Muscle layer of colon (tissue), 2 donors: Measurements from ENCODE around the gene PIM1.

Experiments used
- H3K27ac ChIP-seq: one replicate; pipeline ENCODE4 v1.7.0; 2013; ENCODE audit warnings: low read depth, mild to moderate bottlenecking, low read length, moderate library complexity
- H3K27me3 ChIP-seq, 2 donors: one replicate each; pipeline ENCODE4 v1.7.0; 2013; ENCODE audit warnings: low read length in 2 of 2, mild to moderate bottlenecking in 2 of 2; ENCODE audit not compliant: insufficient read depth in 2 of 2, control insufficient read depth in 1 of 2
- H3K36me3 ChIP-seq: one replicate; pipeline ENCODE4 v1.7.0; 2013; ENCODE audit warnings: mild to moderate bottlenecking, low read length; ENCODE audit not compliant: insufficient read depth
- H3K4me1 ChIP-seq: one replicate; pipeline ENCODE4 v1.7.0; 2013; ENCODE audit warnings: mild to moderate bottlenecking, low read length; ENCODE audit not compliant: insufficient read depth
- H3K4me3 ChIP-seq, 2 donors: one replicate each; pipeline ENCODE4 v1.7.0; 2013; ENCODE audit warnings: low read length in 2 of 2, low read depth in 1 of 2, mild to moderate bottlenecking in 1 of 2, moderate library complexity in 1 of 2
- H3K9ac ChIP-seq: one replicate; pipeline ENCODE4 v1.7.0; 2013; ENCODE audit warnings: low read length
- H3K9me3 ChIP-seq: one replicate; pipeline ENCODE4 v1.7.0; 2013; ENCODE audit warnings: mild to moderate bottlenecking, low read length
- donor health status: abdominal sarcoma.
- donor health status: Adenocarcinoma of cecum.

Gene PIM1

DNA sequence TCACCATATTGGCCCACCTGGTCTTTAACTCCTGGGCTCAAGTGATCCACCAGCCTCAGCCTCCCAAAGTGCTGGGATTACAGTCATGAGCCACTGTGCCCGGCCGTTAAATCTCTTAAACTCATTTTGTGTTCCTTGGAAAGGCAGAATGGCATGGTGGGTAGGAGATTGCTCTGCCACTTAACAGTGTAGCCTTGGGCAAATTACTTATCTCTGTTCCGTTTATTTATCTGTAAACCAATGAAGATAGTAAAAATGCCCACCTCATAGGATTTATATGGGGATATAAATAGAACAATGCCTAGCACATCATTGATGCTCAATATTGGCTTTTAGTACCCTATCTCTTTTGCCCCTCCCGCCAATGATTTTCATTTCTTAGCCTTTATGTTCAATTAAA, 7.2 kb upstream of the PIM1 start:
- Histone ChIP-seq H3K9me3 (no peaks in the 10 kb centered on the region), H3K4me1 (peaks cover 9% of the 10 kb centered on the region), H3K27ac (no peak overlapping the region), H3K36me3 (no peaks in the 10 kb centered on the region), H3K27me3 (no peaks in the 10 kb centered on the region), H3K4me3 (no peak overlapping the region), H3K9ac (no peak overlapping the region)

DNA sequence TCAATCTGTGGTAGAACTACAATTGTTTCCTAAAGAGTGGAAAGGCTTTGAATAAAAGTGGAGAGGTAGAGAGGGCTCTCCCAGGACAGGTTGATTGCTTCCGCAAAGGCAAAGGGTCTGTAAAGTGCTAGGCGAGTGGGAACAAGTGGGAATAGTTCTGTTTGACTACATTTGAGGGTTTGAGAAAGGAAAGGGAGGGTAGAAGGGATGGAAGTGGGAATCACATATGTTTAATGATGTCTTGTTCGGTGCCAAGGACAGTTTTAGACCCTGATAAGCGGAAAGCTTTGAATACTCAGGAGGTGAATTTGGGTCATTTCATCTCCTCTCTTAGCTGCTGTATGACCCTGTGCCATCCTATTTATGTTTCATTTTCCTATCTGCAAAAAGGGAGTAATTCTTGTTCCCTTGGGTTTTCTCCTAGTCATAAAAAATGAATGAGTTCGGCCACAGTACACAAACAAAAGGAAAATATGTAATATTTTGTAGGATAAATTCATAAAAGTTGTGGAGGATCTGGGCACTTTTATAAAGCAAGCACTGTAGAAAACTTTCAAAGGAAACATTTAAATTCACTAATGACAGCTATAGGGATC, 1.7 kb upstream of the PIM1 start:
- H3K27ac ChIP-seq: peak overlapping the region; percentile 97
- H3K36me3 ChIP-seq: peaks cover 9% of the 10 kb centered on the region
- no peaks in the 10 kb centered on the region for H3K9me3 ChIP-seq
- H3K9ac ChIP-seq: peak overlapping the region; percentile 83
- no peaks in the 10 kb centered on the region for H3K27me3 ChIP-seq
- peaks cover 19% of the 10 kb centered on the region for H3K4me1 ChIP-seq
- peak overlapping the region in 1 of 2 donors; percentile 65 for H3K4me3 ChIP-seq

DNA sequence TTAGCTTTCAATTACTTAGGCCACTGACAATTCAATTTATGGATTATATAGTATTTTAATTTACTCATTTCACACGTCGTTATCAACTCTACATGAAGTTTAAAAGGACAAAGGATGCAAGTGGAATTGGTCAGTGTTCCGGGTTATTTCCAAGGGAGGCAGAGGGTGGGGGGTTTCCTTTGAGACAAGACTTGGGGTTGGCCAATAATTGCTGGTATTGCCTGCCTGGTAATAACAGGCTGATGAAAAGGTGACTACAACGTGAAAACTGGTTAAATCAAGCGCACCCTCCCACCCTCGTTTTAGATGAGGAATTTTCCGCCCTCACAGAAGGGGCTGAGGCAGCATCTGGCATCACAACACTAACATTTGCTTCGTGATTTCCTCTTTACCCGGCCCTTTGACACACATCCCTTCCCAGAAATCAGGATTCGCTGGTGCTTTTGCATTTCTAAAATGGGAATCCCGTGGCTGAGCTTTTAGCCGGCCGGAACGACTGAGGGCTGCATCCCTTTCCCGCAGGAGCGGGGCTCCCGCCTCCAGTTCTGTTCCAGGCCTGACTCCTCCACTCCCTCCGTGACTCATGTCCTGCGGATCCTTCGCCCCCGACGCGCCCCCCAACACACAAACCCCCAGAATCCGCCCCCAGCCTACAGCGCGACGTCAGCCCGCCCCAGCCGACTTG, 999 bp upstream of the PIM1 start:
- H3K9ac ChIP-seq: peak overlapping the region; percentile 83
- H3K36me3 ChIP-seq: peaks cover 16% of the 10 kb centered on the region
- peaks cover 26% of the 10 kb centered on the region for H3K4me1 ChIP-seq
- no peaks in the 10 kb centered on the region for H3K27me3 ChIP-seq
- peak overlapping the region; percentile 97 for H3K27ac ChIP-seq
- peak overlapping the region; percentile 65 to 68 for H3K4me3 ChIP-seq
- H3K9me3 ChIP-seq: no peaks in the 10 kb centered on the region

DNA sequence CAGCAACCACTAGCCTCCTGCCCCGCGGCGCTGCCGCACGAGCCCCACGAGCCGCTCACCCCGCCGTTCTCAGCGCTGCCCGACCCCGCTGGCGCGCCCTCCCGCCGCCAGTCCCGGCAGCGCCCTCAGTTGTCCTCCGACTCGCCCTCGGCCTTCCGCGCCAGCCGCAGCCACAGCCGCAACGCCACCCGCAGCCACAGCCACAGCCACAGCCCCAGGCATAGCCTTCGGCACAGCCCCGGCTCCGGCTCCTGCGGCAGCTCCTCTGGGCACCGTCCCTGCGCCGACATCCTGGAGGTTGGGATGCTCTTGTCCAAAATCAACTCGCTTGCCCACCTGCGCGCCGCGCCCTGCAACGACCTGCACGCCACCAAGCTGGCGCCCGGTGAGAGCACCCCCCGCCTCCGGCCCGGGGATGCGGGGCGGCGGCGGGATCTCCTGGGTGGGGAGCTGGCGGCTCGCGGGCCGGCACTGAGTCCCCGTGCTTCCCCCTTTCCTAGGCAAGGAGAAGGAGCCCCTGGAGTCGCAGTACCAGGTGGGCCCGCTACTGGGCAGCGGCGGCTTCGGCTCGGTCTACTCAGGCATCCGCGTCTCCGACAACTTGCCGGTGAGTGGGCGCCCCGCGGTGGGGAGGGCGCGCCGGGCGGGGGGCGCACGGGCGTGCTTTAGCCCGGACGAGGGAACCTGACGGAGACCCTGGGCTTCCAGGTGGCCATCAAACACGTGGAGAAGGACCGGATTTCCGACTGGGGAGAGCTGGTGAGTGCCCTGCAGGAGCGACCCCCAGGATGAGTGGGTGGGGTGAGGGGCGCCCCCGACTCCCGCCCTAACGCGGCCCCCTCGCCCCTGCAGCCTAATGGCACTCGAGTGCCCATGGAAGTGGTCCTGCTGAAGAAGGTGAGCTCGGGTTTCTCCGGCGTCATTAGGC, 585 bp downstream of the PIM1 start:
- Histone ChIP-seq H3K27ac (peak overlapping the region; percentile 97), H3K4me1 (peaks cover 34% of the 10 kb centered on the region), H3K9ac (peak overlapping the region; percentile 95), H3K27me3 (no peaks in the 10 kb centered on the region), H3K36me3 (peaks cover 30% of the 10 kb centered on the region), H3K4me3 (peak overlapping the region; percentile 87 to 89), H3K9me3 (no peaks in the 10 kb centered on the region)

DNA sequence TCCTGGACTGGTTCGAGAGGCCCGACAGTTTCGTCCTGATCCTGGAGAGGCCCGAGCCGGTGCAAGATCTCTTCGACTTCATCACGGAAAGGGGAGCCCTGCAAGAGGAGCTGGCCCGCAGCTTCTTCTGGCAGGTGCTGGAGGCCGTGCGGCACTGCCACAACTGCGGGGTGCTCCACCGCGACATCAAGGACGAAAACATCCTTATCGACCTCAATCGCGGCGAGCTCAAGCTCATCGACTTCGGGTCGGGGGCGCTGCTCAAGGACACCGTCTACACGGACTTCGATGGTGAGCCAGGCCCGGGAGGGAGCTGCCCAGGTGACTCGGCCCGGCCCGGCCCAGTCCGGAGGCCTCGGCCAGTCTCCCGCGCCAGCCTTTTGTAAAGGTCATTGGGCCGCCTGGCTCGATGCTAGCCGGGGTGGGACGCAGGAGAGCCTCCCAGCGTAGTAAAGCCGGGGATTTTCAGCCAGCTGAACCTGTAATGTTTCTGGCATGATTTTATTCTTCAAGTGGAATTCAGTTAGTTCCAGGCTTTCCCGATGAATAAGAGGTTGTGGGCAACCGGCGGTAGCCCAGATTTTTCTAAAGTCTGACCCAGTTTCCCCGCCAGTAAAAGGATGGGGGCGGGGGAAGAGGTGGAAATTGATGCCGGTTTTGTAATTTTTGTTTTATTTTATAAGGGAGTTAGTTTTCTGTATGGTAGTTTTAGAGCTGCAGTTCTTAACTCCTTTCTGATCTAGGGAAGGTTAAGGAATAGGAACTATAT, 1.4 kb downstream of the PIM1 start:
- peak overlapping the region; percentile 95 for H3K9ac ChIP-seq
- H3K27ac ChIP-seq: peak overlapping the region; percentile 97
- no peaks in the 10 kb centered on the region for H3K9me3 ChIP-seq
- peaks cover 34% of the 10 kb centered on the region for H3K4me1 ChIP-seq
- H3K4me3 ChIP-seq: peak overlapping the region; percentile 87 to 89
- H3K36me3 ChIP-seq: peaks cover 30% of the 10 kb centered on the region
- H3K27me3 ChIP-seq: no peaks in the 10 kb centered on the region

DNA sequence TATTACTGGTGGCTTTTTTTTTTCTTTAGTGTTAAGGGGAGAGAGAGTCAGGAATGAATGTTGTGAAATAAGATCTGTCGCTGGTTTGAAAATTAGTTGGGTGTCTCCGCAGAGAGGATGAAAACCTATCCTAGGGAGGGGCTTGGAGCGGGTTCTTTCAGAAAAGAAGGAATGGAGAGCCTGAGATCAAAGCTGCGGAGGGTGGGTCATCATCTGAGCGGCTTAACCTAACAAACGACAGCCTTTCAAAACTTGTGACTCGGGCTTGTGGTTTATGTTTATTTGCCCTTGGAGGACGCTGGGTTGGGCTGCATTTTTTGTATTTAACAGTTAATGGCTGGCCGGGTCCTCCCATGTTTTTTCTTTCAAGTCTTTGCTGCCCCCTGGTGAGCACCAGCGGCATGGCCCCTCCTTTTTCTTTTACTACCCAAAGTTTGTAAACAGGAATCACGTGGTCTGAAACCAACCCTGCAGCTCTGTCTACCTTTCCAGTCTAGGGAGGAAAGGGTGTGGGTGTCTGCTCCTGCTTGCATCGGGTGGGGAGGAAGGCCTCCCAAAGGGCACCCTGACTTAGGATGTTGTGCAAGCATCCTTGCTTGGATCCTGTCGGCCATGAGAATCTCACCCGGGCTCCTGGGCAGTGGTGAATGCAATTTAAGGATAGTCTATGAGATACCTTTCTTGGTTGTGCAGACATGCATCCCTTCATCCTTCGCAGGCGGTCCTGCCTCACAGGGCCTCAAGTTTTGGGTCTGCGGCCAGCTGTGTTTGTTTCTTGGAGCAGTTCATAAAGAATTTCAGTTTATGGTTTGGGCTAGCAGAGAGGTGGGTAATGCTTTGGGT, 2.2 kb downstream of the PIM1 start:
- Histone ChIP-seq H3K27ac (peak overlapping the region; percentile 97), H3K9me3 (no peaks in the 10 kb centered on the region), H3K9ac (peak overlapping the region; percentile 95), H3K4me3 (peak overlapping the region; percentile 87 to 89), H3K36me3 (peaks cover 30% of the 10 kb centered on the region), H3K27me3 (no peaks in the 10 kb centered on the region), H3K4me1 (peaks cover 34% of the 10 kb centered on the region)

DNA sequence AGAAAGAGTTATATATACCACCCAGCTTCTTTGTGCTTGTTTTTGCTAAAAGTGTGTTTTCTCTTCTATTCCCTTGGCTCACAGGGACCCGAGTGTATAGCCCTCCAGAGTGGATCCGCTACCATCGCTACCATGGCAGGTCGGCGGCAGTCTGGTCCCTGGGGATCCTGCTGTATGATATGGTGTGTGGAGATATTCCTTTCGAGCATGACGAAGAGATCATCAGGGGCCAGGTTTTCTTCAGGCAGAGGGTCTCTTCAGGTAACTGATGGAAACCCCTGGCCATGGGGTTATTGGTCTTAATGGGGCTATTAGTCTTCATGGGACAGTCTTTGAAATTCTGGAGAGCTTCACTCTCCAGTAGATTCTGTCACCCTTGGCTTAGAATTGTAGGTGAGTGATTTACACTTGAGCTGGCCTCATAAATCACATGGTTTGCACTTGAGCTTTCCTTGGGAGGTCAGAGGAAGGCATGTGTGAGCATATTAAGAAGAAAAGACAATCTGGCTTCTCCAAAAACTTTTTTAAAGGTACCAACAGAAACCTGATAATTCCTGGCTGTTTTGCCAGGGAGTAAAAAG, 3.0 kb downstream of the PIM1 start:
- peaks cover 34% of the 10 kb centered on the region for H3K4me1 ChIP-seq
- H3K9me3 ChIP-seq: no peaks in the 10 kb centered on the region
- no peak overlapping the region for H3K9ac ChIP-seq
- peaks cover 30% of the 10 kb centered on the region for H3K36me3 ChIP-seq
- H3K4me3 ChIP-seq: peak overlapping the region in 1 of 2 donors; percentile 87
- no peaks in the 10 kb centered on the region for H3K27me3 ChIP-seq
- peak overlapping the region; percentile 97 for H3K27ac ChIP-seq

DNA sequence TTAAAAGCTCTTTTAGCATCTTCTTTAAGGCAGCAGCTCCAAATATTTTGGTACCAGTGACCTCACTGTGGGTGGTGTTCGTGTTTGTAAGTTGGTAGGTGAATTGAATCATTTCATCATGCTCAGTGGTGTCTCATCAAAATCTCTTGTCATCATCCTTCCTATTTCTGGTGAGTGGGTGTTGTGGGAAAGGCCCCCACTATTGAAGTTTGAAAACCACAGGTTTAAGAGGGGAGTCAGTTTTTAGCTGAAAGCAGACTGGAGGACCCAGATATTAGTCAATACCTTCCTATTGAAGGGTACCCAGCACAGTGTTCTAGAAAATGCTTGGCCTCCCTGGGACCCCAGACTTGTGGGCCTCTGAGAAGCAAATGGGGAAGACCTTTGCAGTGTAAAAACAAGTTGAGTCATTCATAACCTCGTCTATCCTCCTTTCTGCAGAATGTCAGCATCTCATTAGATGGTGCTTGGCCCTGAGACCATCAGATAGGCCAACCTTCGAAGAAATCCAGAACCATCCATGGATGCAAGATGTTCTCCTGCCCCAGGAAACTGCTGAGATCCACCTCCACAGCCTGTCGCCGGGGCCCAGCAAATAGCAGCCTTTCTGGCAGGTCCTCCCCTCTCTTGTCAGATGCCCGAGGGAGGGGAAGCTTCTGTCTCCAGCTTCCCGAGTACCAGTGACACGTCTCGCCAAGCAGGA, 3.7 kb downstream of the PIM1 start:
- peaks cover 30% of the 10 kb centered on the region for H3K4me1 ChIP-seq
- no peak overlapping the region for H3K9ac ChIP-seq

DNA sequence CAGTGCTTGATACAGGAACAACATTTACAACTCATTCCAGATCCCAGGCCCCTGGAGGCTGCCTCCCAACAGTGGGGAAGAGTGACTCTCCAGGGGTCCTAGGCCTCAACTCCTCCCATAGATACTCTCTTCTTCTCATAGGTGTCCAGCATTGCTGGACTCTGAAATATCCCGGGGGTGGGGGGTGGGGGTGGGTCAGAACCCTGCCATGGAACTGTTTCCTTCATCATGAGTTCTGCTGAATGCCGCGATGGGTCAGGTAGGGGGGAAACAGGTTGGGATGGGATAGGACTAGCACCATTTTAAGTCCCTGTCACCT, 4.2 kb downstream of the PIM1 start:
- Histone ChIP-seq H3K4me1 (peaks cover 25% of the 10 kb centered on the region), H3K9ac (no peak overlapping the region), H3K27me3 (no peaks in the 10 kb centered on the region), H3K4me3 (peak overlapping the region in 1 of 2 donors; percentile 6), H3K27ac (no peak overlapping the region), H3K9me3 (no peaks in the 10 kb centered on the region), H3K36me3 (peaks cover 30% of the 10 kb centered on the region)

More for the DNA sequence above, 3.7 kb downstream of the PIM1 start:
- Histone ChIP-seq H3K9me3 (no peaks in the 10 kb centered on the region), H3K27me3 (no peaks in the 10 kb centered on the region), H3K27ac (no peak overlapping the region), H3K36me3 (peaks cover 30% of the 10 kb centered on the region), H3K4me3 (no peak overlapping the region)
